Aorta (tissue), 5 donors: ENCODE measurements around the gene CDC16. TPM values are rescaled to one million over a fixed set of nuclear protein-coding genes. Genes with fewer than 3 reads are reported as not detected.
"Not testable (repeated sequence)": the region's sequence is repeated elsewhere in the genome, so short reads cannot be mapped to it uniquely, and the experiment has no call there.

ENCODE experiments used
- ATAC-seq: fragments of 200-7000 bp; cut with Tn5 transposase; one replicate; pipeline ENCODE4 v1.9.1; 2022; ENCODE audit warnings: moderate library complexity; ENCODE audit not compliant: low FRiP score
- DNase-seq, 2 donors: peaks; one replicate each; pipeline ENCODE4 v3.0.0-alpha.2; 2020
- H3K27ac ChIP-seq, 2 donors: one replicate each; pipeline ENCODE4 v1.5.1; 2013; ENCODE audit warnings: low read length in 2 of 2, mild to moderate bottlenecking in 2 of 2, moderate library complexity in 2 of 2, control low read depth in 1 of 2, inconsistent platforms in 1 of 2, low read depth in 1 of 2
- H3K27me3 ChIP-seq, 2 donors: one replicate each; pipeline ENCODE4 v1.6.1; 2013; ENCODE audit warnings: control low read depth in 1 of 2, low read length in 1 of 2, mild to moderate bottlenecking in 1 of 2, moderate library complexity in 1 of 2; ENCODE audit not compliant: insufficient read depth in 2 of 2, control insufficient read depth in 1 of 2
- H3K36me3 ChIP-seq, 2 donors: one replicate each; pipeline ENCODE4 v1.6.1; 2013; ENCODE audit warnings: control low read depth in 1 of 2, low read length in 1 of 2, mild to moderate bottlenecking in 1 of 2; ENCODE audit not compliant: insufficient read depth in 2 of 2, control insufficient read depth in 1 of 2
- H3K4me1 ChIP-seq, 2 donors: one replicate each; pipeline ENCODE4 v1.6.1; 2013; ENCODE audit warnings: low read length in 2 of 2, control low read depth in 1 of 2, mild to moderate bottlenecking in 1 of 2, moderate library complexity in 1 of 2; ENCODE audit not compliant: insufficient read depth in 2 of 2, control insufficient read depth in 1 of 2
- H3K4me3 ChIP-seq, 2 donors: one replicate each; pipeline ENCODE4 v1.5.1; 2013; ENCODE audit warnings: low read length in 2 of 2, control low read depth in 1 of 2, mild to moderate bottlenecking in 1 of 2
- H3K9me3 ChIP-seq: one replicate; pipeline ENCODE4 v1.6.1; 2013; ENCODE audit warnings: mild to moderate bottlenecking, low read length; ENCODE audit not compliant: control insufficient read depth
- WGBS, 2 donors: extraction: QIAGEN DNeasy Blood & Tissue Kit; methylation state at CpG; one replicate each; pipeline ENCODE4 v1.1.7; 2013; 5-methylcytosine and 5-hydroxymethylcytosine counted together
- intact Hi-C, 2 donors: fragments of 100-400 bp; cut with DNase I; formaldehyde crosslinking; loops; one replicate each; pipeline versions ENCODE4 v1.14.2 to v1.15.0; 2022
- long read RNA-seq, 2 donors: library from polyadenylated mRNA; unstranded; transcript quantifications; one replicate each; pipeline ENCODE4 v2.0.0, GENCODE V29; 2020 to 2021
- polyA plus RNA-seq, 2 donors: library from polyadenylated mRNA; stranded (reverse); fragments of 200-250 nt; gene quantifications; one replicate each; pipeline ENCODE4 v1.2.3, GENCODE V29; 2013
- total RNA-seq, 2 donors: library from RNA; stranded (reverse); fragmentation: NEBNext Ultra II Directional; extraction: Animal tissue kit (Norgen Biotek cat#: 25700); gene quantifications; one replicate each; pipeline ENCODE4 v1.2.1, GENCODE V29; 2021
- donor health status: healthy with polysubstance abuse.
- donor health status: Bipolar disorder and iron deficiency.
- donor health status: DM: no; HTN: no; CAD: no.
- donor health status: DM: no; HTN: no; CAD: no.
- donor health status: DM: yes; HTN: yes; CAD: no.

Gene CDC16, protein sequence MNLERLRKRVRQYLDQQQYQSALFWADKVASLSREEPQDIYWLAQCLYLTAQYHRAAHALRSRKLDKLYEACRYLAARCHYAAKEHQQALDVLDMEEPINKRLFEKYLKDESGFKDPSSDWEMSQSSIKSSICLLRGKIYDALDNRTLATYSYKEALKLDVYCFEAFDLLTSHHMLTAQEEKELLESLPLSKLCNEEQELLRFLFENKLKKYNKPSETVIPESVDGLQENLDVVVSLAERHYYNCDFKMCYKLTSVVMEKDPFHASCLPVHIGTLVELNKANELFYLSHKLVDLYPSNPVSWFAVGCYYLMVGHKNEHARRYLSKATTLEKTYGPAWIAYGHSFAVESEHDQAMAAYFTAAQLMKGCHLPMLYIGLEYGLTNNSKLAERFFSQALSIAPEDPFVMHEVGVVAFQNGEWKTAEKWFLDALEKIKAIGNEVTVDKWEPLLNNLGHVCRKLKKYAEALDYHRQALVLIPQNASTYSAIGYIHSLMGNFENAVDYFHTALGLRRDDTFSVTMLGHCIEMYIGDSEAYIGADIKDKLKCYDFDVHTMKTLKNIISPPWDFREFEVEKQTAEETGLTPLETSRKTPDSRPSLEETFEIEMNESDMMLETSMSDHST
- 10 to 100 TPM; 47.5 to 65.2 TPM for total RNA-seq
- 10 to 100 TPM; 31.1 to 86.9 TPM for polyA plus RNA-seq
- long read RNA-seq, donor 1, transcript CDC16-203 (18 exons, 2,203 nt): minor isoform, 12 of 63 reads
- long read RNA-seq, donor 1, transcript CDC16-204 (19 exons, 2,211 nt): major isoform, 16 of 63 reads
- long read RNA-seq, donor 1, partial matches to known transcripts: 9 of 63 reads
- long read RNA-seq, donor 1, other reads (novel, unspliced or antisense): 24 of 63 reads
- long read RNA-seq, donor 2, transcript CDC16-203 (18 exons, 2,203 nt): major isoform, 13 of 40 reads
- long read RNA-seq, donor 2, partial matches to known transcripts: 8 of 40 reads
- long read RNA-seq, donor 2, other reads (novel, unspliced or antisense): 17 of 40 reads

DNA sequence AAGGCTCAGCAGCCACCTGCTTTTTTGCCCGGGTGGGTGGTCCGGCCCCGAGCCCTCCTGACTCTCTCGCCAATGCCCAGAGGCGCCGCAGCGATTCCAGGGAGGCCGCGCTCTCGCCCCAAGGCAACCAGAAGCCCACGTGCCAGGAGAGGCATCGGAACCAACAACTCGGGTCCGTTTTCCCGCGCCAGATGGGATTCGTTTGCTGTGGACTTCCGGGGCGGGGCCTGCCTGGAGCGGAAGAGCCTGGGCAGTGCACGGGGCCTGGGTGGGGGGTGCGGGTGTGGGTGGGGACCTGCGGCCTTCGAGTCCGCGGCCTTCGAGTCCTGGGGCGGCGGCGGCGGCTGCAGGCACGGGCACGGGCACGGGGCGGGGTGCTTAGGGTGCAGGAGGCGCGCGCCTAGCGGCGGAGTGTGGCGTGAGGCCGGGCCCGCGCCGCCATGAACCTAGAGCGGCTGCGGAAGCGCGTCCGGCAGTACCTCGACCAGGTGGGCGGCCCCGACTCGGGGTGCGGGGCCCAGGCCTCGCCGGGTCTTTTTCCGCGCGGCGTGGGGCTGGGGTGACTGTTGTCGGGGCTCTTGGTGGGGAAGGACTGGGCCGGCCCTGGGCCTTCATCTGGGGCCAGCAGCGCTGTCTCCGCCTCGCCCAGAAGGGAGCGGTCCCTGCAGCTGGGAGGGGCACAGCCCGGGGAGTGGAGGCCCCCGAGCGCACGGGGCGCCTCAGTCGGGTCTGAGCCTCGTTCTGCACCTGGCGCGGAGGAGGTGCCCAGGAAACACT, at the start of gene CDC16:
CDC16 (plus strand) TSS at position 253 of the 777 bp plus-strand sequence; CDS start at position 441, 188 bp downstream.
- ATAC-seq (peak; percentile 97), DNase-seq (peak; percentile 95 to 96)
- peaks cover 0 to 6% of the 10 kb centered on the region in 2 donors for H3K36me3 ChIP-seq
- 1% methylated on average over 50 to 76 of the region's 76 CpGs for WGBS, 2 donors
- no peaks in the 10 kb centered on the region for H3K4me1 ChIP-seq
- H3K27me3 ChIP-seq: no peaks in the 10 kb centered on the region
- intact Hi-C loops: no loop called here
- H3K9me3 ChIP-seq: no peaks in the 10 kb centered on the region
- peak within 1 kb of the TSS in 1 of 2 donors; percentile 47 for H3K27ac ChIP-seq
- peak within 1 kb of the TSS; percentile 83 to 91 for H3K4me3 ChIP-seq

DNA sequence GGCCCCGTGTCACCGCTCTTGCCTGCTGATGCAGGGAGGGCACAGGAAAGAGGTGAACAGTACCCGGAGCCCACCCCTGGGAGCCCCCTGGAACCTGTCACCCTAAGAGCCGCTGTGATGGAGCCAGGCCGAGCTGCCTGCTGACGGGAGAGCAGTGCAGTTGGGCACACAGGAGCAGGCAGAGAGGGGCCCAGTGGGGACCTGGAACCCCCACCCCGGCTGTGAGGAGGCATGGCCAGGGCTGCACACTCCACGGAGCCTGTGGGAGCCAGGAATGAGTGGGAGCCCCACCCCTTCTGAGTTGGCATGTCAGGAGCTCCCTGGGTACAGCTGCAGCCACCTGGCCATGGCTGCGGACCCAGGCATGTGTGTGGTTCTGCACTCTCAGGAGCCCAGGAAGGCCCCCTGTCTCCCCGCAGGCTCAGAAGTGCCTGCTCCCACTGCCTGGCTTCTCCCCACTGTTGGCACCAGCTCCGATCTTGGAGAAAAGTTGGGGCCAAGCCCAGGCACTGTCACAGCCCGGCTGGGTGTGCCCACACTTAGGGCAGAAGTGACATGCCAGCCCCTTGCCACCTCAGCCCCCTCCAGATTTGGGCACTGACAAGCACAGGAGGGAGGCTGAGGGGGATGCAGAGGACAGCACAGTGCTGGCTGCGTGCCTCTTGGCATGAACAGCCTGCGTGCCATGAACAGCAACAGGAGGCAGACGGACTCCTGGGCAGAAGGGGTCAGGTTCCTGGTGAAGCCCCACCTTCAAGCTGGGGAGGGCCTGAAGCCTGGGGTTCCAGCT, 49.3 kb upstream of the CDC16 start:
- Histone ChIP-seq H3K36me3 (no peaks in the 10 kb centered on the region), H3K4me3 (no peak overlapping the region), H3K27me3 (no peaks in the 10 kb centered on the region), H3K4me1 (no peaks in the 10 kb centered on the region), H3K9me3 (no peaks in the 10 kb centered on the region), H3K27ac (no peak overlapping the region)
- WGBS, 2 donors: 49 to 52% methylated on average over 15 of the region's 15 CpGs
- ATAC-seq (no peak), DNase-seq (no peak)
- intact Hi-C loops: no loop called here

DNA sequence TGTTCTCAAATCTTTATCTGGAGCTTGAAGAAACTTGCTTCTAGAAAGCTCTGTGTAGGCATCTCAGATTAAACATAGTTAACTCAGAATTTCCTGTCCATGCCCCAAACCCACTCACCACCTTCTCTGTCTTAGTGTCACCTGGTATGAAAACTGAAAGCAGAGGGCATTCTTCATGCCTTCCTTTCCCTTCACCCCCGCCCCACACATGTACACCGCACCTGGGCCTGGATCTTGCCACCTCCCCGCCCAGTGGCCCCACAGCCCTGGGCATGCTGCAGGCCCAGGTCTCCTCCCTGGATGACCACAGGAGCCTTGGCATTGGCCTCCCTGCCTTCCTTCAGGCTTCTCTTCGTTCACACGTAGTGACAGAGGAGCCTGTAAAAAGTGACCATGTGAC, 39.8 kb upstream of the CDC16 start:
- Histone ChIP-seq H3K4me3 (no peak overlapping the region), H3K27me3 (no peaks in the 10 kb centered on the region), H3K27ac (no peak overlapping the region), H3K4me1 (no peaks in the 10 kb centered on the region), H3K36me3 (no peaks in the 10 kb centered on the region), H3K9me3 (peaks cover 2% of the 10 kb centered on the region)
- no peak for ATAC-seq
- no peak for DNase-seq
- WGBS, 2 donors: 86 to 88% methylated on average over 5 of the region's 5 CpGs
- intact Hi-C loops: no loop called here

DNA sequence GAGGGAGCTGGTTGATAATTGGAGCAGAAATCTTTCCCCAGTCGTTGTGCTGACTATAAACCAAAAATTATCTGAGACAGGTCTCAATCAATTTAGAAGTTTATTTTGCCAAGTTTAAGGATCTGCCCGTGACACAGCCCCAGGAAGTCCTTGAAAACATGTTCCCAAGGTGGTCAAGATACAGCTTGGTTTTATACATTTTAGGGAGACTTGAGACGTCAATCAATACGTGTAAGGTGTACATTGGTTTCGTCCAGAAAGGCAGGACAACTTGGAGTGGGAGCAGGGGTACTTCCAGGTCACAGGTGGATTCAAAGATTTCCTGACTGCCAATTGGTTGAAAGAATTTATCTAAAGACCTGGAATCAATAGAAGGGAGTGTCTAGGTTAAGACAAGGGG, 38.1 kb upstream of the CDC16 start:
- no peaks in the 10 kb centered on the region for H3K4me1 ChIP-seq
- no peaks in the 10 kb centered on the region for H3K36me3 ChIP-seq
- H3K4me3 ChIP-seq: no peak overlapping the region
- H3K27ac ChIP-seq: no peak overlapping the region
- WGBS, 2 donors: 74 to 75% methylated on average over 5 of the region's 5 CpGs
- H3K27me3 ChIP-seq: no peaks in the 10 kb centered on the region
- DNase-seq (no peak), ATAC-seq (no peak)
- H3K9me3 ChIP-seq: peaks cover 2% of the 10 kb centered on the region
- intact Hi-C loops: no loop called here

DNA sequence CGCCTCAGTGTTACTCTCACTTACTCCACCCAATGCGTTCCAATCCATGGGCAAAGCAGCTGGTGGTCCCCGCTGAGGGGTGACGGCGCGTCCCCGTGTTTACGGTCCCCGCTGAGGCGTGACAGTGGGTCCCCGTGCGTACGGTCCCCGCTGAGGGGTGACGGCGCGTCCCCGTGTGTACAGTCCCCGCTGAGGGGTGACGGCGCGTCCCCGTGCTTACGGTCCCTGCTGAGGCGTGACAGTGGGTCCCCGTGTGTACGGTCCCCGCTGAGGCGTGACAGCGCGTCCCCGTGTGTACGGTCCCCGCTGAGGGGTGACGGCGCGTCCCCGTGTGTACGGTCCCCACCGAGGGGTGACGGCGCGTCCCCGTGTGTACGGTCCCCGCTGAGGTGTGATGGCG, 36.1 kb upstream of the CDC16 start:
- Histone ChIP-seq H3K9me3 (peaks cover 1% of the 10 kb centered on the region), H3K4me1 (no peaks in the 10 kb centered on the region), H3K36me3 (no peaks in the 10 kb centered on the region), H3K4me3 (no peak overlapping the region), H3K27me3 (peaks cover 0 to 2% of the 10 kb centered on the region in 2 donors), H3K27ac (no peak overlapping the region)
- no peak for DNase-seq
- intact Hi-C loops: no loop called here
- ATAC-seq: no peak
- 89 to 97% methylated on average over 28 to 47 of the region's 47 CpGs for WGBS, 2 donors

DNA sequence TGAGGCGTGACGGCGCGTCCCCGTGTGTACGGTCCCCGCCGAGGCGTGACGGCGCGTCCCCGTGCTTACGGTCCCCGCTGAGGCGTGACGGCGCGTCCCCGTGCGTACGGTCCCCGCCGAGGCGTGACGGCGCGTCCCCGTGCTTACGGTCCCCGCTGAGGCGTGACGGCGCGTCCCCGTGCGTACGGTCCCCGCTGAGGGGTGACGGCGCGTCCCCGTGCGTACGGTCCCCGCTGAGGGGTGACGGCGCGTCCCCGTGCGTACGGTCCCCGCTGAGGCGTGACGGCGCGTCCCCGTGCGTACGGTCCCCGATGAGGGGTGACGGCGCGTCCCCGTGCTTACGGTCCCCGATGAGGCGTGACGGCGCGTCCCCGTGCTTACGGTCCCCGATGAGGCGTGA, 35.2 kb upstream of the CDC16 start:
- H3K4me1 ChIP-seq, H3K9me3 ChIP-seq, intact Hi-C loops, H3K4me3 ChIP-seq, ATAC-seq, H3K36me3 ChIP-seq, H3K27ac ChIP-seq, H3K27me3 ChIP-seq, DNase-seq: not testable (repeated sequence)
- WGBS, 2 donors: 15% methylated on average over 57 to 67 of the region's 75 CpGs

DNA sequence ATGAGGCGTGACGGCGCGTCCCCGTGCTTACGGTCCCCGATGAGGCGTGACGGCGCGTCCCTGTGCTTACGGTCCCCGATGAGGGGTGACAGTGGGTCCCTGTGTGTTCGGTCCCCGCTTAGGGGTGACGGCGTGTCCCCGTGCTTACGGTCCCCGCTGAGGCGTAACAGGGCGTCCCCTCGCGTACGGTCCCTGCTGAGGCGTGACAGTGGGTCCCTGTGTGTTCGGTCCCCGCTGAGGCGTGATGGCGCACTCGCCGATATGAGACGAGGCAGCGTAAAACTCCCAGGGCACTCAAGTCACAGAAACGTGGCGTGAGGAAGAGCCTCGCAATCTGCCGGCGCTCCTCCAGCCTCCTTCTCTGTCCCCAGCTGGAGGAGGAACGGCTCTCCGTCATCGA, 34.7 kb upstream of the CDC16 start:
- DNase-seq (no peak), ATAC-seq (no peak)
- peaks cover 0 to 2% of the 10 kb centered on the region in 2 donors for H3K27me3 ChIP-seq
- intact Hi-C loops: no loop called here
- 6 to 11% methylated on average over 36 to 42 of the region's 42 CpGs for WGBS, 2 donors
- H3K36me3 ChIP-seq: no peaks in the 10 kb centered on the region
- no peak overlapping the region for H3K4me3 ChIP-seq
- no peaks in the 10 kb centered on the region for H3K4me1 ChIP-seq
- peaks cover 1% of the 10 kb centered on the region for H3K9me3 ChIP-seq
- no peak overlapping the region for H3K27ac ChIP-seq
